Measurements from ENCODE around the gene FAM222B. TPM values are rescaled to one million over a fixed set of nuclear protein-coding genes. Genes with fewer than 3 reads are reported as not detected.

FAM222B gene
- polyA plus RNA-seq, 1 donor from 2014 or later, result 6.4 TPM

DNA sequence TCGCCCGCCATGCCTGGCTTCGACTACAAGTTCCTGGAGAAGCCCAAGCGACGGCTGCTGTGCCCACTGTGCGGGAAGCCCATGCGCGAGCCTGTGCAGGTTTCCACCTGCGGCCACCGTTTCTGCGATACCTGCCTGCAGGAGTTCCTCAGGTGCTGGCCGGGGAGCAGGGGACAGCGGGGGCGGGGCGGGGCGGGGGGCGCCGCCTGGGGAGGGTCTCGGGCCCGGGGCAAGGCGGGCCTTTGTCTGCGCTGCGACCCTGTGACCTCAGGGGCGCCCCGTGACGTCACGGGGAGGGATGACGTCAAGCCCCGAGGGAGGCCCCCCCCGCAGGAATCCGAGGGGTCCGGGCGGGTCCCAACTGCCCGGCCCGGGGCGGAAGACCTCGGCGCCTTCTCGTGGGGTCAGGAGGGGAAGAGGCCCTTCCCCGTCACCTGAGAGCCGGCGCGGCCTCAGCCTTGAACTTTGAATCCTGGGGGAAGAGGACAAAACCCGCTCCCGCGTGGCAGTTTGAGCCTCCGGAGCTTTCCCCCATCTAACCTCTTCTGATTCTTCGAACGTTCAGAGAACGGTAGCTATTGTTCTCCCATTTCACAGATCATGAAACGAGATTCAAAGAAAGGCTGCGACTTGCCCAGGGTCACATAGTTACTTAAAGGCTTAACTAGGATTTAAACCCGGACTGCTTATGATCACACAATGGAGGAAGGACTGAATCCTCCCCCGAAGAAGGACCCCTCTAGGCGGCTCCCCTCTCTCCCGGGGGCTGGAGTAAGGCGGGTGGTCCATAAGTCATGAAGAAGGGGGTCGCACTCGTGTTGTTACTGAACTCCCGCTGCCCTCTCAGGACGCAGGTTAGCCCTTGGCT is 98.3 kb downstream of the FAM222B start:
- Histone ChIP-seq H3K9ac (ENCODE audit: low read length) (peak overlapping the region; percentile 99), H3K27me3 (ENCODE audit: insufficient read depth, low read depth, low read length) (no peaks in the 10 kb centered on the region), H3K9me3 (ENCODE audit: low read length) (no peaks in the 10 kb centered on the region), H3K79me2 (replicated peaks; ENCODE audit: insufficient read depth, low read length) (peaks cover 32% of the 10 kb centered on the region), H3K4me2 (ENCODE audit: low read length) (peak overlapping the region; percentile 92), H3K27ac (ENCODE audit: low read length) (peak overlapping the region; percentile 97), H2AFZ (ENCODE audit: low read depth, low read length) (no peak overlapping the region), H3F3A (ENCODE audit: insufficient read depth, low read length, poor library complexity, severe bottlenecking) (peaks cover 4% of the 10 kb centered on the region), H3K4me3 (ENCODE audit: low read length) (peak overlapping the region; percentile 84), H4K20me1 (ENCODE audit: insufficient read depth) (peaks cover 18% of the 10 kb centered on the region), H3K36me3 (ENCODE audit: insufficient read depth, low read length) (peaks cover 16% of the 10 kb centered on the region), H3K9me2 (ENCODE audit: insufficient read depth, low read length) (no peaks in the 10 kb centered on the region)
- TF ChIP-seq, protein P1, sequence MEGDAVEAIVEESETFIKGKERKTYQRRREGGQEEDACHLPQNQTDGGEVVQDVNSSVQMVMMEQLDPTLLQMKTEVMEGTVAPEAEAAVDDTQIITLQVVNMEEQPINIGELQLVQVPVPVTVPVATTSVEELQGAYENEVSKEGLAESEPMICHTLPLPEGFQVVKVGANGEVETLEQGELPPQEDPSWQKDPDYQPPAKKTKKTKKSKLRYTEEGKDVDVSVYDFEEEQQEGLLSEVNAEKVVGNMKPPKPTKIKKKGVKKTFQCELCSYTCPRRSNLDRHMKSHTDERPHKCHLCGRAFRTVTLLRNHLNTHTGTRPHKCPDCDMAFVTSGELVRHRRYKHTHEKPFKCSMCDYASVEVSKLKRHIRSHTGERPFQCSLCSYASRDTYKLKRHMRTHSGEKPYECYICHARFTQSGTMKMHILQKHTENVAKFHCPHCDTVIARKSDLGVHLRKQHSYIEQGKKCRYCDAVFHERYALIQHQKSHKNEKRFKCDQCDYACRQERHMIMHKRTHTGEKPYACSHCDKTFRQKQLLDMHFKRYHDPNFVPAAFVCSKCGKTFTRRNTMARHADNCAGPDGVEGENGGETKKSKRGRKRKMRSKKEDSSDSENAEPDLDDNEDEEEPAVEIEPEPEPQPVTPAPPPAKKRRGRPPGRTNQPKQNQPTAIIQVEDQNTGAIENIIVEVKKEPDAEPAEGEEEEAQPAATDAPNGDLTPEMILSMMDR (IDR thresholded peaks at IDR 0.05; ENCODE audit: poor library complexity, severe bottlenecking), result peak; percentile 5
- TF ChIP-seq RAD21 (conservative IDR thresholded peaks at IDR 0.05) (no peak), SMC3 (conservative IDR thresholded peaks at IDR 0.05; ENCODE audit: poor library complexity) (peak; percentile 3), POLR2AphosphoS5 (IDR thresholded peaks at IDR 0.05) (peak; percentile 19), TAF1 (IDR thresholded peaks at IDR 0.05; ENCODE audit: low read depth) (peak; percentile 15), EZH2 (IDR thresholded peaks at IDR 0.05; ENCODE audit: borderline replicate concordance, insufficient read depth, low read length, poor library complexity, severe bottlenecking) (no peak)
- TF ChIP-seq, protein P2, sequence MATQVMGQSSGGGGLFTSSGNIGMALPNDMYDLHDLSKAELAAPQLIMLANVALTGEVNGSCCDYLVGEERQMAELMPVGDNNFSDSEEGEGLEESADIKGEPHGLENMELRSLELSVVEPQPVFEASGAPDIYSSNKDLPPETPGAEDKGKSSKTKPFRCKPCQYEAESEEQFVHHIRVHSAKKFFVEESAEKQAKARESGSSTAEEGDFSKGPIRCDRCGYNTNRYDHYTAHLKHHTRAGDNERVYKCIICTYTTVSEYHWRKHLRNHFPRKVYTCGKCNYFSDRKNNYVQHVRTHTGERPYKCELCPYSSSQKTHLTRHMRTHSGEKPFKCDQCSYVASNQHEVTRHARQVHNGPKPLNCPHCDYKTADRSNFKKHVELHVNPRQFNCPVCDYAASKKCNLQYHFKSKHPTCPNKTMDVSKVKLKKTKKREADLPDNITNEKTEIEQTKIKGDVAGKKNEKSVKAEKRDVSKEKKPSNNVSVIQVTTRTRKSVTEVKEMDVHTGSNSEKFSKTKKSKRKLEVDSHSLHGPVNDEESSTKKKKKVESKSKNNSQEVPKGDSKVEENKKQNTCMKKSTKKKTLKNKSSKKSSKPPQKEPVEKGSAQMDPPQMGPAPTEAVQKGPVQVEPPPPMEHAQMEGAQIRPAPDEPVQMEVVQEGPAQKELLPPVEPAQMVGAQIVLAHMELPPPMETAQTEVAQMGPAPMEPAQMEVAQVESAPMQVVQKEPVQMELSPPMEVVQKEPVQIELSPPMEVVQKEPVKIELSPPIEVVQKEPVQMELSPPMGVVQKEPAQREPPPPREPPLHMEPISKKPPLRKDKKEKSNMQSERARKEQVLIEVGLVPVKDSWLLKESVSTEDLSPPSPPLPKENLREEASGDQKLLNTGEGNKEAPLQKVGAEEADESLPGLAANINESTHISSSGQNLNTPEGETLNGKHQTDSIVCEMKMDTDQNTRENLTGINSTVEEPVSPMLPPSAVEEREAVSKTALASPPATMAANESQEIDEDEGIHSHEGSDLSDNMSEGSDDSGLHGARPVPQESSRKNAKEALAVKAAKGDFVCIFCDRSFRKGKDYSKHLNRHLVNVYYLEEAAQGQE (IDR thresholded peaks at IDR 0.05; ENCODE audit: borderline replicate concordance), result peak; percentile 25

DNA sequence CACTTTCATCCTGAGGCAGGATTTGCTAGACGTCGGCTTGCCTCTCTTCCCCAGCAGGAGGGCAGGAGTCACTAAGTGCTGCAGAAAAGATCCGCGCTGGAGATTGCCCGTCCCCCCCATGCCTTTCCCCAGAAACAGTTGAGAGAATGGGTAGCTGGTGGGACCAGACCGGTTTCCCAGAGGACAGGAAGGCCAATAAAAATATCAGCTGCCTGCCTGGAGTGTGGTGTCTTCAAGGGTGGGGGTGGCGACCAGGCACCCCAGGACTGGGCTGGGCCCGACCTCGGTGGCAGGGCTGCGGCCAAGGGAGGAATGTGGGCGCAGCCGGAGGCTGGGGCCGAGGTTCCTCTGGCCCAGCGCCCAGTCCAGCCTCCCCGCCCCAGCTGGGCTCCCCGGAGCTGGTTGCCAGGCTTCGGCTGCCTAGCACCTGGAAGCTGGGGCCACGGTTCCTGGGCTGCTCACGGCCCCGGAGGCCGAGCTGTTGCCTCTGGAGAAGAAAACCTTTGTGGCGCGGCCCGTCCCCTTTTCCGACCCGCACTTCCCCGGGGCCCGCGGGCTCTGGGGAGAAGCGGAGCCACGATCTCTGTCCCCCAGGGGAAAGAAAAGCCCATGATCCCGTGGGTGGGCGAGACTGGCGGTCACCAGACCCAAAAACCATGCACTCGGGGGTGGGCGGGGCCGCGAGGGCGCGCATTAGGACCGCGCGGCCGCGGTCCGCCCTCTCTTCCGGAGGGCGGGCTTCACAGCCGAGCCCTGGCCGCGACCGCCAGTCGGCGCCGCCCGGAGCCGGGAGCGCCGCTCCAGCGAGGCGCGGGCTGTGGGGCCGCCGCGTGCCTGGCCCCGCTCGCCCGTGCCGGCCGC is 99.1 kb downstream of the FAM222B start, which contains the start of gene TRAF4:
Gene TRAF4, plus strand, starts transcription at position 769 of the 861 bp plus-strand sequence. CDS start 102 bp downstream, outside the sequence.
- Histone ChIP-seq H3K9me3 (ENCODE audit: low read length) (no peaks in the 10 kb centered on the region), H3K36me3 (ENCODE audit: insufficient read depth, low read length) (peaks cover 9% of the 10 kb centered on the region), H3K4me2 (ENCODE audit: low read length) (peak within 1 kb of the TSS; percentile 94), H3K79me2 (replicated peaks; ENCODE audit: insufficient read depth, low read length) (peaks cover 32% of the 10 kb centered on the region), H2AFZ (ENCODE audit: low read depth, low read length) (peak within 1 kb of the TSS; percentile 76), H3K27me3 (ENCODE audit: insufficient read depth, low read depth, low read length) (no peaks in the 10 kb centered on the region), H4K20me1 (ENCODE audit: insufficient read depth) (peaks cover 18% of the 10 kb centered on the region), H3F3A (ENCODE audit: insufficient read depth, low read length, poor library complexity, severe bottlenecking) (peaks cover 4% of the 10 kb centered on the region), H3K27ac (ENCODE audit: low read length) (peak within 1 kb of the TSS; percentile 97), H3K9me2 (ENCODE audit: insufficient read depth, low read length) (no peaks in the 10 kb centered on the region), H3K9ac (ENCODE audit: low read length) (peak within 1 kb of the TSS; percentile 99), H3K4me3 (ENCODE audit: low read length) (peak within 1 kb of the TSS; percentile 84)
- TF ChIP-seq EP300 (conservative IDR thresholded peaks at IDR 0.05; ENCODE audit: poor library complexity, severe bottlenecking), result no peak
- TF ChIP-seq, protein P1 (IDR thresholded peaks at IDR 0.05; ENCODE audit: poor library complexity, severe bottlenecking), result peak; percentile 55
- no peak for TF ChIP-seq EZH2 (IDR thresholded peaks at IDR 0.05; ENCODE audit: borderline replicate concordance, insufficient read depth, low read length, poor library complexity, severe bottlenecking)
- TF ChIP-seq, protein P2 (IDR thresholded peaks at IDR 0.05; ENCODE audit: borderline replicate concordance), result peak; percentile 86
- TF ChIP-seq MXI1 (conservative IDR thresholded peaks at IDR 0.05; ENCODE audit: poor library complexity, severe bottlenecking), result peak; percentile 70
- TF ChIP-seq TAF1 (IDR thresholded peaks at IDR 0.05; ENCODE audit: low read depth), result peak; percentile 70
- TF ChIP-seq SMC3 (conservative IDR thresholded peaks at IDR 0.05; ENCODE audit: poor library complexity), result peak; percentile 26
- peak; percentile 3 for TF ChIP-seq RAD21 (conservative IDR thresholded peaks at IDR 0.05)
- TF ChIP-seq POLR2AphosphoS5 (IDR thresholded peaks at IDR 0.05), result peak; percentile 84
